GM21717 (cell line): ENCODE measurements around the gene TNNC2.
A peak's percentile ranks its signal among the peaks of the same experiment; 100 is the strongest.
"Not testable (repeated sequence)": the region's sequence is repeated elsewhere in the genome, so short reads cannot be mapped to it uniquely, and the experiment has no call there.

Experiments used
- ATAC-seq: cut with Tn5 transposase; IDR thresholded peaks from one replicate; pipeline ENCODE4 v1.9.1; 2021; ENCODE audit warnings: mild to moderate bottlenecking, moderate library complexity; ENCODE audit not compliant: unreplicated experiment

Gene TNNC2

DNA sequence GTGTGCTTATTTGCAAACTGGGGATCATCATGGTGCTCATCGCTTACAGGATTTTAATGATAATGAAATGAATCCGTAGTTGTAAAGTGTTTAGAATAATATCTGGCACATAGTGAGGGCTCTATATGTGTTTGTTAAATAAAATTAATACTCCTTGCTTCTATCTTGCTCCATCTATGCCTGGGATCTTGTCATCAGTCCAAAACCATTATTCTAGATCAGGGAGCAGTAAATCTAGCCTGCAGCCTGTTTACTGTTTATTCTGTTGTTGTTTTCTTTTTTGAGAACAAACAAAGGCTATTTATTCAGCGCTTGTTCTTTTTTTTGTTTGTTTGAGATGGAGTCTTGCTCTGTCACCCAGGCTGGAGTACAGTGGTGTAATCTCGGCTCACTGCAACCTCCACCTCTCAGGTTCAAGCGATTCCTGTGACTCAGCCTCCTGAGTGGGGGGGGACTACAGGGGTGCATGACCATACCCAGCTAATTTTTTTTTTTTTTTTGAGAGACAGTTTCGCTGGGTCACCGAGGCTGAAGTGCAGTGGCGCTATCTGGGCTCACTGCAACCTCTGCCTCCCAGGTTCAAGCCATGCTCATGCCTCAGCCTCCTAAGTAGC, 22.0 kb upstream of the TNNC2 start:
- ATAC-seq = no peak

DNA sequence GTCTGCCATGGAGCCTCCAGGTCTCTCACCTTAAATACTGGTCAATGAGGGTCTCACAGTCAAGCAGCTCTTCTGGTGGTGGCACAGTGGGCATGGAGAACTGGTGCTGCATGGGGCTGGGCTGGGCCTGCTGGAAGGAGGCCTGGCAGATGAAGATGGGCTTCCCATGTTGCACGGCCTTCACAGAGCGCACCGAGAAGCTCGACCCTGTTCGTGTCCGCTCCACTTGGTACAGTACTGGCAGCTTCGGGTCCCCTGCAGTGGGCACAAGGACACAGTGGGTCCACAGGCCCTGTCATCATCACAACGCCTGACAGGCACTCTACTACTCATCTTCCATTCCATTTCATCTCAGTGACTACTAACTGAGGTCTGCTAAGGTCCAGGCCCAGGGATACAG, 21.3 kb upstream of the TNNC2 start:
- ATAC-seq = no peak

GRCh38 chr20:45845452-45845851, 18.3 kb upstream of the TNNC2 start:
- no peak for ATAC-seq

DNA sequence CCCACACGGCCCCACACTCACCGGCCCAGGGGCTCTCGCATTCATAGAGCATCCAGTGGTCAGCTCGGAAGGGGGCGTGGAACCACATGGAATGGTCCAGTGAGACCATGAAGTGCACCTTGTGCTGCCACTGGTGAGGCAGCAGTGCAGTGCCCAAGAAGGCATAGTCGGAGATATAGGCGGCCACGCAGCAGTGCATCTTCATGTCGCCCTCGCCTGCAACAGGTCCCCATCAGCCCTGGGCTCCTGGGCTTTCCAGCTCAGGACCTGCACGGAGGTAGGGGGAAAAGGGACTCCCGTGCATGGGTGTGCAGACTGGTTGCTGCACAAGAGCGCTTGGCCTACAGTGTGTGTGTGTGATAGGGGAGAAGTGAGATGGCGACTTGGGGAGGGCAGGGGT, 16.4 kb upstream of the TNNC2 start:
- ATAC-seq = no peak

- ATAC-seq = no peak
Measured at GRCh38 chr20:45842169-45842812, 15.2 kb upstream of the TNNC2 start.

DNA sequence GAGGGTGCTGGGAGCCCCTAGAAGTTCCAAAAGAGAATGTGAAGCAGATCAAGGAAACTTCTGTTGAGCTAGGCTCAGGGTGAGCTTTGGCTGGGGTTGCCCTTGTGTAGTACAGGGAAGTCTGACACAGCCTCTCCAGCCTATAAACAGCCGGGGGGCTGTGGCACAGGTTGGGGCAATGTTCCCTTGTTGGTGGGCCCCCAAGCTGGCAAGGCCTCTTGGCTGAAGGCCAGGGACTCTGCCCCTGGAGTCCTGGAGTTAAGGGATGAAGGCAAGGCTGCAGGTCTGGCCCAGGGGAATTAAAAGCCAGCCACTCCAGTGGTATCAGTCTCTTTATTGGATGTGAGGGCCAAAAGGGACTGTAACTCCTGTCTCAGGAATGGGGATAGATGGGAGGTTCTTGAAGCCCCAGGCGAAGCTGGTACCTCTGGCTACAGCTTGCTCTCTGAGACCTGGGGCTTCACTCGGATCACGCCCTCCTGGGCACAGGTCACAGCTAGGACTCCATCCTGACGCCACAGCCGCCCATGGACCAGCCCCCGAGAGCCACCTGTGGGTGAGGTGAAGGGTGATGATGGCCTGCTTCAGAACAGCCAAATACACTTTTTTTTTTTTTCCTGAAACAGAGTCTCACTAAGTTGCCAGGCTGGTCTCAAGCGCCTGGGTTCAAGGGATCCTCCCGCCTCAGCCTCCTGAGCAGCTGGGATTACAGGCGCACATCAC, 14.5 kb upstream of the TNNC2 start:
- no peak for ATAC-seq

- no peak for ATAC-seq
Measured at GRCh38 chr20:45840700-45841198, 13.6 kb upstream of the TNNC2 start.

DNA sequence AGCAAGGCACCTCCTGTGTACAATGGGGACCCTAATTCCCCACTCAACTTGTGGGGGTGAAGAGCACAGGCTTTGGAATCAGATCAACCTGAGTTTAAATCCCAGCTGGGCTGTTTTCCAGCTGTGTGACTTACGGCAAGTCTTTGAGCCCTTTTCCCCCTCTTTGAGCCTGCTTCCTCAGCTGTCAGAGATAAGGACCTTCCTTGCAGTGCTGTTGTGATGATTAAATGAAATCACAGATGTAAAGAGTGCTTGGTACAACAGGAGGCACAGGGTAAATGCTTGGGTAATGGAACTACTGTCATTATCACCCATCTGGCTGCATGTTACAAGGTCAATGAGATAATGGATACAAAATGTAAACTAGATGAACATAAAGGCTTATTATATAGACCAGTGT, 9.7 kb upstream of the TNNC2 start:
- no peak for ATAC-seq

- ATAC-seq = no peak
Measured at GRCh38 chr20:45835825-45836224, 8.7 kb upstream of the TNNC2 start.

DNA sequence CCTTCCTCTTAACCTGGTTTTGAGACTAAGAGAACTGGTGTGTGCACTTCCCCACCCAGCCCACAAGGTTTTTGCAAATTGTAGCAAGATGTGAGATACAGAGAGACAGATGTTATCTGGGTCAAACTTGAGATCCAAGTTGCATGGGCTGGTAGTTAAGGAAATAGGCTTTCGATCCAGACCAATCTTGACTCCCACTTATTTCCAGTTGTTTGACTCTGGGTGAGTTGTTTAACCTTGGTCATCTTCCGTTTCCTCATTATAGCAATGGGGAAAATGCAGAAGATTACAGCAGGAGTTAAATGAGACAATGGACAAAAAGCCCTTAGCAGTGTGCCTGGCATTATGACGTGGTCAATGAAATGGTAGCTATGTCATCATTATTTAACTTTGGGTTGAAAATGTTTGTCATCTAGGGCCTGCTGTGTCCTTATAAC, 8.2 kb upstream of the TNNC2 start:
- no peak for ATAC-seq

GRCh38 chr20:45834797-45835161, 7.7 kb upstream of the TNNC2 start:
- ATAC-seq = no peak

DNA sequence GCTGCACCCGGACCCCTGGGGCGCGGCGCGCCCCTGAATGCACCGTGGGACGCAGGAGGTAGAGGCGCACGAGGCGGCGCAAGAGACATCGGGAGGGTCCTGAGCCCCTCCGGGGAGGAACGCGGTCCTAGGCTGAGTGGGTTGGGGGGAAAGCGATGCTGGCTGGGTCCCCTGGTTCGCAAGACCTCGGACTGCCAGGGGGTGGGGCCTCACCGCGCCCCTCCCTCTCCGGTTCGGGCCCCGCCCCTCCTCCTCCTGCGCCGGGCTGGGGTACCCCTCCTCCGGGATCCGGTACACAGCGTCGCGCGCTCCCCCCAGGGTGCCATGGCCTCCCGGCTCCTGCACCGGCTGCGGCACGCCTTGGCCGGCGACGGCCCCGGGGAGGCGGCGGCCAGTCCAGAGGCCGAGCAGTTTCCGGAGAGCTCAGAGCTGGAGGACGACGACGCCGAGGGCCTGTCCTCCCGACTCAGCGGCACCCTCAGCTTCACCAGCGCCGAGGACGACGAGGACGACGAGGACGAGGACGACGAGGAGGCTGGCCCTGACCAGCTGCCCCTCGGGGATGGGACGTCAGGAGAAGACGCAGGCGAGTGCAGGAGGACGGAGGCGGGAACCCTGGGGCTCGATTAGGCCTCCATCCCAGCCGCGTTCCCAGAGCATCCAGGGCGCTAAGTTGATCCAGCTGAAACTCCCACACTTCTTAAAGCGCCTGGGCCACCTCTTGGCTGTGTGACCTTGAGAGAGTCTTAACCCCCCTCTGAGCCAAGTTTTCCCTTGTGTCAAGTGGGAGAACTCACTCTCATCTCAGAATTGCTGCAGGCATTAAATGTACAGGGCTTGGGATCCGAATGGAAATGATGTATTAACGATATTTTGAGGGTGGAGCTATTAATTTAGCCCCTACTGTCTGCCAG, 7.0 kb upstream of the TNNC2 start:
- ATAC-seq = peak; percentile 52

GRCh38 chr20:45833030-45833882, 6.1 kb upstream of the TNNC2 start, which contains the start of gene SNX21:
Gene SNX21, plus strand, starts transcription at chr20:45833799. Its CDS starts 121 bp downstream, at chr20:45833920.
- peak; percentile 50 for ATAC-seq

DNA sequence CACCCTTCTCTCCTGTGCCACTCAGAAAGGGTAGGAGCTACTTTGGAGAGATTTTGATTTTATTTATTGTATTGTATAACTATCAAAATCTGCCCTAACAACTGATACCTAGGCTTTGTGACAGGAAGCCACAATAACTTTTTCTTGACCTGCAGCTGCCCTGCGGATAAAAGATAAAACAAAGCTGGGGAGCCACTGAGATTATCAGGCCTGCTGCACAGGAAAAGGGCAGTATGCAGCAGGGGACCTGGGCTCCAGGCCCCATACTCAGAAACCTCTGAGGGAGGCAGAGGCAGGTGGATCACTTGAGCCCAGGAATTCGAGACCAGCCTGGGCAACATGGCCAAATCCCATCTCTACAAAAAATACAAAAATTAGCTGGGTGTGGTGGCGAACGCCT, 5.5 kb upstream of the TNNC2 start:
- ATAC-seq = no peak

DNA sequence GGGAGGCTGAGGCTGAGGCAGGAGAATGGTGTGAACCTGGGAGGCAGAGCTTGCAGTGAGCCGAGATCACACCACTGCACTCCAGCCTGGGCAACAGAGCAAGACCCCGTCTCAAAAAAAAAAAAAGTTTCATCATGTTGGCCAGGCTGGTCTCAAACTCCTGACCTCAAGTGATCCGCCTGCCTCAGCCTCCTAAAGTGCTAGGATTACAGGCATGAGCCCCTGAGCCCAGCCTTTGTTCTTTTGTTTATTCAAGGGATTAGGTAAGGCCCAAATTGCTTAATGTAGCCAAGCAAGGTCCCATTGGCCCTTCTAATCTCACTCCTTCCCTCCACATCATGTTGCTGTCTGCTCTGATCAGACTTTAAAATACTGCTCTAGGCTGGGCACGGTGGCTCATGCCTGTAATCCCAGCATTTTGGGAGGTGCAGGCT, 2.6 kb upstream of the TNNC2 start:
- ATAC-seq = not testable (repeated sequence)

DNA sequence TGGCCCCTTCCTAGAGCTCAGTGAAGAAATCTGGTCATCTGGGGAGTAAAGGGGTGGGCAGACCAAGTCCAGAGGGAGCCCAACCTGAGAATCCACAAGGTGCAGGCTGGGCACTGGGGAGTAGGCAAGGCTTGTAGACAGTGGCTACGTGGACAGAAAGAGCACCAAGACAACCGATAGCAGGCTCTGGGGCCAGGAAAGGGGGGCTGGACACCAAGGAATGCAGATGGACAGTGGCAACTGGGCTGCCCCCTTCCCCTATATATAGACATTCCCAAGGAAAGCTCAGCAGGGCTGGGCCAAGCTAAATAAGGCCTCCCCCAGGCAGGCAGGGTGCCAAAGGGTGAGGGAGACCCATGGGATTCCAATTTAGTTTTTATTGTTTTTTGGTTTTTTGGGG, 1.5 kb upstream of the TNNC2 start:
- ATAC-seq = no peak

GRCh38 chr20:45827712-45828111, 600 bp upstream of the TNNC2 start:
- no peak for ATAC-seq

GRCh38 chr20:45826381-45827019, 612 bp downstream of the TNNC2 start:
- no peak for ATAC-seq
